Measurements from ENCODE around the gene TAAR8. TPM values are rescaled to one million over a fixed set of nuclear protein-coding genes. Genes with fewer than 3 reads are reported as not detected.

The TAAR8 gene, protein sequence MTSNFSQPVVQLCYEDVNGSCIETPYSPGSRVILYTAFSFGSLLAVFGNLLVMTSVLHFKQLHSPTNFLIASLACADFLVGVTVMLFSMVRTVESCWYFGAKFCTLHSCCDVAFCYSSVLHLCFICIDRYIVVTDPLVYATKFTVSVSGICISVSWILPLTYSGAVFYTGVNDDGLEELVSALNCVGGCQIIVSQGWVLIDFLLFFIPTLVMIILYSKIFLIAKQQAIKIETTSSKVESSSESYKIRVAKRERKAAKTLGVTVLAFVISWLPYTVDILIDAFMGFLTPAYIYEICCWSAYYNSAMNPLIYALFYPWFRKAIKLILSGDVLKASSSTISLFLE
- total RNA-seq (2022; extraction: Qiagen RNA extraction), result not detected in 5 replicates

GRCh38 chr6:132552372-132552771 is at the start of gene TAAR8:
TSS of gene TAAR8 (plus strand) at chr6:132552672. CDS start at chr6:132552693, 21 bp downstream.

GRCh38 chr6:132512638-132513632 is 39.5 kb upstream of the TAAR8 start, which contains the start of gene STX7:
TSS of gene STX7 (minus strand) at chr6:132513116. CDS start at chr6:132503530, 9,586 bp downstream.

GRCh38 chr6:132537977-132538376 is 14.5 kb upstream of the TAAR8 start, which contains the start of gene TAAR9:
TSS of gene TAAR9 (plus strand) at chr6:132538277. CDS start at chr6:132538290, 13 bp downstream.

DNA sequence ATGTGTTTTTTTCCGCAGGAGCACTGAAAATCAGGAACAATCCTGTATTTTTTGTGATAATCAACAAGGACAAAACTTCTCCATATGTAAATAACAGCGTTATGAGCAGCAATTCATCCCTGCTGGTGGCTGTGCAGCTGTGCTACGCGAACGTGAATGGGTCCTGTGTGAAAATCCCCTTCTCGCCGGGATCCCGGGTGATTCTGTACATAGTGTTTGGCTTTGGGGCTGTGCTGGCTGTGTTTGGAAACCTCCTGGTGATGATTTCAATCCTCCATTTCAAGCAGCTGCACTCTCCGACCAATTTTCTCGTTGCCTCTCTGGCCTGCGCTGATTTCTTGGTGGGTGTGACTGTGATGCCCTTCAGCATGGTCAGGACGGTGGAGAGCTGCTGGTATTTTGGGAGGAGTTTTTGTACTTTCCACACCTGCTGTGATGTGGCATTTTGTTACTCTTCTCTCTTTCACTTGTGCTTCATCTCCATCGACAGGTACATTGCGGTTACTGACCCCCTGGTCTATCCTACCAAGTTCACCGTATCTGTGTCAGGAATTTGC is 17.8 kb downstream of the TAAR8 start, which contains the start of gene TAAR6:
Gene TAAR6 (plus strand): TSS at position 102 of the 557 bp plus-strand sequence. CDS start 0 bp downstream, at position 102.

DNA sequence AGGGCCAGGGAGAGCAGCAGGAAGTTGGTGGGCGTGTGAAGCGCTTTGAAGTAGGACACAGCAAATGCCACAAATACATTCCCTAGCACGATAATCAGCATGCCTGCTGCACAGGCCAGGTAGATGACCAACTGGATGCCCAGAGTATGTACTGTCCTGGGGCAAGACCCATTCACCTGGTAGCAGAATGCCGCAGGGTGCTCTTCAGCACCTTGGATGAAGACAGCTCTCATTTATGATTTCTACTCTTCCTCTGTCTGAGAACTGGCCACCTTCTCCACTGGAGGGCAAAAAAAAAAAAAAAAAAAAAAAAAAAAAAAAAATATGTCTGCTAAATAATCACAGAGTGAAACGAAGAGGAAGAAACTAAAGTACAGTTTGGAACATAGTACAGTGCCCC is 37.0 kb downstream of the TAAR8 start, which contains the start of gene TAAR5:
Gene TAAR5 (minus strand): TSS at position 288 of the 400 bp plus-strand sequence. CDS start 55 bp downstream, at position 233.

Other genes starting within 250 kb of the TAAR8 start
- gene MOXD1, start 151.2 kb upstream of the TAAR8 start, total RNA-seq (2022; extraction: Qiagen RNA extraction), result 1.7 to 2.5 TPM (median 2.0 TPM) in 5 replicates
- 16.5 to 26.5 TPM (median 22.2 TPM) in 5 replicates for gene STX7, start 39.6 kb upstream of the TAAR8 start, total RNA-seq (2022; extraction: Qiagen RNA extraction)
- not detected in 5 replicates for gene TAAR9, start 14.4 kb upstream of the TAAR8 start, total RNA-seq (2022; extraction: Qiagen RNA extraction)
- gene TAAR6, start 17.6 kb downstream of the TAAR8 start, total RNA-seq (2022; extraction: Qiagen RNA extraction), result not detected in 5 replicates
- gene TAAR5, start 37.1 kb downstream of the TAAR8 start, total RNA-seq (2022; extraction: Qiagen RNA extraction), result not detected in 5 replicates
- not detected in 5 replicates for gene TAAR2, start 71.6 kb downstream of the TAAR8 start, total RNA-seq (2022; extraction: Qiagen RNA extraction)
- gene TAAR1, start 106.5 kb downstream of the TAAR8 start, total RNA-seq (2022; extraction: Qiagen RNA extraction), result not detected in 5 replicates
- gene VNN1, start 161.4 kb downstream of the TAAR8 start, total RNA-seq (2022; extraction: Qiagen RNA extraction), result 0.06 to 0.10 TPM (median 0.06 TPM) in 5 replicates
- not detected in 5 replicates for gene VNN2, start 205.2 kb downstream of the TAAR8 start, total RNA-seq (2022; extraction: Qiagen RNA extraction)
- 4.9 to 5.8 TPM (median 5.1 TPM) in 5 replicates for gene SLC18B1, start 246.0 kb downstream of the TAAR8 start, total RNA-seq (2022; extraction: Qiagen RNA extraction)

Data from A549 treated with CORT108297 at 1 μM for 4 hours (cell line).